Muscle of leg (tissue), 11 donors: ENCODE data around the gene ZNF747. TPM values are rescaled to one million over a fixed set of nuclear protein-coding genes. Genes with fewer than 3 reads are reported as not detected.

ENCODE experiments used
- DNase-seq: peaks from one replicate; pipeline ENCODE4 v3.0.0; 2013
- H3K27ac ChIP-seq: one replicate; pipeline ENCODE4 v1.5.1; 2013; ENCODE audit warnings: mild to moderate bottlenecking, low read length, control low read depth
- H3K27me3 ChIP-seq: one replicate; pipeline ENCODE4 v1.6.1; 2013; ENCODE audit warnings: low read length; ENCODE audit not compliant: control insufficient read depth, insufficient read depth
- H3K36me3 ChIP-seq: one replicate; pipeline ENCODE4 v1.6.1; 2013; ENCODE audit warnings: low read length; ENCODE audit not compliant: control insufficient read depth, insufficient read depth
- H3K4me1 ChIP-seq: one replicate; pipeline ENCODE4 v1.6.1; 2013; ENCODE audit warnings: low read length; ENCODE audit not compliant: control insufficient read depth, insufficient read depth
- H3K4me3 ChIP-seq: one replicate; pipeline ENCODE4 v1.5.1; 2013; ENCODE audit warnings: low read length, control low read depth
- H3K9me3 ChIP-seq: replicated peaks from 2 replicates; pipeline ENCODE4 v1.6.1; 2013; ENCODE audit warnings: low read depth, low read length; ENCODE audit not compliant: control insufficient read depth
- WGBS: methylation state at CpG from one replicate; pipeline ENCODE4 v1.1.5; 2013; ENCODE audit warnings: missing lambda C conversion rate; ENCODE audit not compliant: insufficient coverage; 5-methylcytosine and 5-hydroxymethylcytosine counted together
- polyA plus RNA-seq, 8 donors: library from polyadenylated mRNA; unstranded; fragments of 120-200 nt; gene quantifications; one replicate each; pipeline versions ENCODE4 v1.2.1 to v1.2.3, GENCODE V29; 2013; ENCODE audit warnings: inconsistent platforms in 1 of 8, low replicate concordance in 1 of 8; ENCODE audit not compliant: insufficient read length in 8 of 8, insufficient read depth in 1 of 8
- total RNA-seq: library from RNA; stranded (reverse); fragments of 120-200 nt; gene quantifications from one replicate; pipeline ENCODE4 v1.2.4, GENCODE V29; 2013

The ZNF747 gene
- total and polyA plus RNA-seq, 9 donors, result 5.9 to 8.2 (median 7.2) TPM

GRCh38 chr16:30490210-30490609 is 44.4 kb downstream of the ZNF747 start:
- Histone ChIP-seq H3K27ac (no peak overlapping the region), H3K4me1 (no peaks in the 10 kb centered on the region), H3K9me3 (no peaks in the 10 kb centered on the region), H3K36me3 (no peaks in the 10 kb centered on the region), H3K4me3 (no peak overlapping the region), H3K27me3 (peaks cover 5% of the 10 kb centered on the region)
- DNase-seq, result no peak
- WGBS, result 73% methylated on average over 4 of the region's 6 CpGs

GRCh38 chr16:30488764-30489605 is 45.7 kb downstream of the ZNF747 start:
- no peak overlapping the region for H3K27ac ChIP-seq
- 41% methylated on average over 7 of the region's 11 CpGs for WGBS

GRCh38 chr16:30485818-30486436 is 48.7 kb downstream of the ZNF747 start:
- Histone ChIP-seq H3K27me3 (no peaks in the 10 kb centered on the region), H3K4me1 (no peaks in the 10 kb centered on the region), H3K4me3 (no peak overlapping the region), H3K36me3 (no peaks in the 10 kb centered on the region), H3K27ac (no peak overlapping the region), H3K9me3 (no peaks in the 10 kb centered on the region)
- 73% methylated on average over 4 of the region's 7 CpGs for WGBS
- DNase-seq, result no peak

More at GRCh38 chr16:30488764-30489605, 45.7 kb downstream of the ZNF747 start:
- DNase-seq, result no peak
- no peaks in the 10 kb centered on the region for H3K9me3 ChIP-seq
- no peak overlapping the region for H3K4me3 ChIP-seq
- no peaks in the 10 kb centered on the region for H3K36me3 ChIP-seq
- H3K27me3 ChIP-seq, result peaks cover 1% of the 10 kb centered on the region
- no peaks in the 10 kb centered on the region for H3K4me1 ChIP-seq

DNA sequence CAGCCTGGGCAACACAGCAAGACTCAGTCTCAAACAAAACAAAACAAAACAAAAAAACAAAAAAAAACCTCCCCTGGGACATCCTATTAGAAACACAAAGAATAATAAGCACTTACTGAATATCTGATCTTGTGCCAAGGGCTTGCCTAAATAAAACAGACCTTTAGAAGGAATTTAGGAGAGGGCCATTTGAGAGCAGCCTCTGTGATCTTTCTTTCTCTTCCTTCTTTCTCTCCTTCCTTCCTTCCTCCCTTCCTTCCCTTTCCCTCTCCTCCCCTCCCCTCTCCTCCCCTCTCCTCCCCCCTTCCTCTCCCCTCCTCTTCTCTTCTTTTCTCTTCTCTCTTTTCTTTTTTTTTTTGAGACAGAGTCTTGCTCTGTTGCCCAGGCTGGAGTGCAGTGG is 49.8 kb downstream of the ZNF747 start:
- no peak for DNase-seq
- Histone ChIP-seq H3K9me3 (no peaks in the 10 kb centered on the region), H3K4me3 (no peak overlapping the region), H3K4me1 (no peaks in the 10 kb centered on the region), H3K27me3 (no peaks in the 10 kb centered on the region), H3K36me3 (no peaks in the 10 kb centered on the region), H3K27ac (no peak overlapping the region)

DNA sequence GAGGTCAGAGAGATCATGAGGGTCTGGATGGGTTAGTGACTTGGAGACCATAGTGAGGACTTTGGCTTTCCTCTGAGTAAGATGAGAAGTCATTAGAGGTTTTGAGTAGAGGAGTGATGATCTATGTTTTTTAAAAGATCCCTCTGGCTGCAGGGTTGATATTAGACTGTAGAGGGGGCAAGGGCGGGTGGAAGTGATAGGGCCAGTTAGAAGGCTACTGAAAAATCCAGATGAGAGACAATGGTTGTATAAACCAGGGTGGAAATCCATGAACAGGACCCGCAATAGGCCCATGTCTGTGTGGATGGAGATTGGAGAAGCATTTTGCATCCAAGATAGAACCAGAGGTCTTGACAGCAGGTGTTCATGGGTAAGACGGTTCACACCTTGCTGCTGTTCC is 52.3 kb downstream of the ZNF747 start:
- H3K36me3 ChIP-seq, result no peaks in the 10 kb centered on the region
- H3K4me3 ChIP-seq, result no peak overlapping the region
- H3K27me3 ChIP-seq, result no peaks in the 10 kb centered on the region
- WGBS, result 80% methylated on average over 3 of the region's 3 CpGs
- H3K27ac ChIP-seq, result no peak overlapping the region
- no peak for DNase-seq
- no peaks in the 10 kb centered on the region for H3K9me3 ChIP-seq
- no peaks in the 10 kb centered on the region for H3K4me1 ChIP-seq

DNA sequence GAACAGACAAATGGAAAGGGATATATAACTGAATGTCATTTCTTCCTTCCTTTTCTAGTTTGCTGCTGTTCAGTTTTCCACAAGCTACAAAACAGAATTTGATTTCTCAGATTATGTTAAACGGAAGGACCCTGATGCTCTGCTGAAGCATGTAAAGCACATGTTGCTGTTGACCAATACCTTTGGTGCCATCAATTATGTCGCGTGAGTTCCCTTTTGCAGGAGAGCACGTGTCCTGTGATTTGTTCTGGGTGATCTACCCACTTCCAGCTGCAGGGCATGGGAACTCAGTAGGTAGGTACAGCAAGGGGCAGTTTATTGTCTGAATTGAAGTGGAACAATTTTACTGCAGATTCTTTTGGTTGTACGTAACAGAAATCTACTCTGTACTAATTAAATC is 53.3 kb downstream of the ZNF747 start:
- no peak overlapping the region for H3K27ac ChIP-seq
- H3K36me3 ChIP-seq, result no peaks in the 10 kb centered on the region
- DNase-seq, result no peak
- no peaks in the 10 kb centered on the region for H3K27me3 ChIP-seq
- 40% methylated on average over 4 of the region's 5 CpGs for WGBS
- H3K4me1 ChIP-seq, result no peaks in the 10 kb centered on the region
- H3K4me3 ChIP-seq, result no peak overlapping the region
- H3K9me3 ChIP-seq, result no peaks in the 10 kb centered on the region

Other genes starting within 250 kb of the ZNF747 start
- 34.0 TPM for gene CD2BP2, start 179.6 kb downstream of the ZNF747 start, total RNA-seq
- gene CD2BP2, start 179.6 kb downstream of the ZNF747 start, polyA plus RNA-seq, result 10 to 100 TPM; 32.3 to 44.2 (median 38.8) TPM
- gene TBC1D10B, start 164.4 kb downstream of the ZNF747 start, total RNA-seq, result 16.9 TPM
- 10 to 100 TPM; 27.4 to 38.9 (median 33.5) TPM for gene TBC1D10B, start 164.4 kb downstream of the ZNF747 start, polyA plus RNA-seq
- gene MYL11, start 160.1 kb downstream of the ZNF747 start, total RNA-seq, result 10,279 TPM
- gene MYL11, start 160.1 kb downstream of the ZNF747 start, polyA plus RNA-seq, result 1,000 to 10,000 TPM; 4,424 to 9,154 (median 7,934) TPM
- 0.18 TPM for gene SEPTIN1, start 152.3 kb downstream of the ZNF747 start, total RNA-seq
- 1 to 10 TPM; 1.5 to 4.7 (median 2.5) TPM for gene SEPTIN1, start 152.3 kb downstream of the ZNF747 start, polyA plus RNA-seq
- gene ZNF48, start 139.4 kb downstream of the ZNF747 start, total RNA-seq, result 5.7 TPM
- 1 to 10 TPM; 5.0 to 8.3 (median 6.8) TPM for gene ZNF48, start 139.4 kb downstream of the ZNF747 start, polyA plus RNA-seq
- gene ZNF771, start 127.3 kb downstream of the ZNF747 start, total RNA-seq, result 6.9 TPM
- 1 to 10 TPM; 4.4 to 8.1 (median 7.0) TPM for gene ZNF771, start 127.3 kb downstream of the ZNF747 start, polyA plus RNA-seq
- 13.0 TPM for gene DCTPP1, start 104.8 kb downstream of the ZNF747 start, total RNA-seq
- gene DCTPP1, start 104.8 kb downstream of the ZNF747 start, polyA plus RNA-seq, result 10 to 100 TPM; 30.1 to 36.5 (median 34.0) TPM
- 3.5 TPM for gene SEPHS2, start 89.0 kb downstream of the ZNF747 start, total RNA-seq
- gene SEPHS2, start 89.0 kb downstream of the ZNF747 start, polyA plus RNA-seq, result 10 to 100 TPM; 15.3 to 19.8 (median 16.6) TPM
- gene ITGAL, start 62.1 kb downstream of the ZNF747 start, total RNA-seq, result 0.89 TPM
- gene ITGAL, start 62.1 kb downstream of the ZNF747 start, polyA plus RNA-seq, result 1 to 10 TPM; 1.4 to 2.8 (median 2.2) TPM
- 25.9 TPM for gene ZNF768, start 8.3 kb downstream of the ZNF747 start, total RNA-seq
- 10 to 100 TPM; 28.1 to 35.0 (median 31.4) TPM for gene ZNF768, start 8.3 kb downstream of the ZNF747 start, polyA plus RNA-seq
- 5.2 TPM for gene ZNF764, start 23.5 kb upstream of the ZNF747 start, total RNA-seq
- gene ZNF764, start 23.5 kb upstream of the ZNF747 start, polyA plus RNA-seq, result 1 to 10 TPM; 6.1 to 9.7 (median 7.9) TPM
- 10.6 TPM for gene ZNF688, start 36.9 kb upstream of the ZNF747 start, total RNA-seq
- gene ZNF688, start 36.9 kb upstream of the ZNF747 start, polyA plus RNA-seq, result 10 to 100 TPM in 3 of 8 donors, 1 to 10 TPM in 5; 7.0 to 14.6 (median 9.3) TPM
- gene ZNF785, start 50.8 kb upstream of the ZNF747 start, total RNA-seq, result 9.7 TPM
- gene ZNF785, start 50.8 kb upstream of the ZNF747 start, polyA plus RNA-seq, result 10 to 100 TPM; 10.1 to 16.6 (median 12.3) TPM
- 5.8 TPM for gene ZNF689, start 75.5 kb upstream of the ZNF747 start, total RNA-seq
- gene ZNF689, start 75.5 kb upstream of the ZNF747 start, polyA plus RNA-seq, result 1 to 10 TPM; 7.0 to 8.7 (median 7.6) TPM
- gene PRR14, start 116.1 kb upstream of the ZNF747 start, total RNA-seq, result 9.3 TPM
- gene PRR14, start 116.1 kb upstream of the ZNF747 start, polyA plus RNA-seq, result 10 to 100 TPM; 19.1 to 24.9 (median 21.7) TPM
- 12.9 TPM for gene FBRS, start 123.6 kb upstream of the ZNF747 start, total RNA-seq
- 10 to 100 TPM; 29.4 to 46.0 (median 35.7) TPM for gene FBRS, start 123.6 kb upstream of the ZNF747 start, polyA plus RNA-seq
- gene SRCAP, start 164.3 kb upstream of the ZNF747 start, total RNA-seq, result 7.9 TPM
- gene SRCAP, start 164.3 kb upstream of the ZNF747 start, polyA plus RNA-seq, result 10 to 100 TPM; 16.2 to 28.3 (median 21.8) TPM
- gene PHKG2, start 213.6 kb upstream of the ZNF747 start, total RNA-seq, result 10.5 TPM
- gene PHKG2, start 213.6 kb upstream of the ZNF747 start, polyA plus RNA-seq, result 10 to 100 TPM; 10.7 to 14.5 (median 13.3) TPM
- gene CFAP119, start 227.2 kb upstream of the ZNF747 start, total RNA-seq, result 1.8 TPM
- 1 to 10 TPM; 1.6 to 3.5 (median 2.6) TPM for gene CFAP119, start 227.2 kb upstream of the ZNF747 start, polyA plus RNA-seq
- 43.9 TPM for gene RNF40, start 227.5 kb upstream of the ZNF747 start, total RNA-seq
- gene RNF40, start 227.5 kb upstream of the ZNF747 start, polyA plus RNA-seq, result 10 to 100 TPM; 46.3 to 72.0 (median 56.9) TPM